Fibroblast of skin of left biceps (primary cell): ENCODE results near the gene TTC39C.
"Not testable (repeated sequence)": the region's sequence is repeated elsewhere in the genome, so short reads cannot be mapped to it uniquely, and the experiment has no call there.

Source experiments
- DNase-seq, 2 experiments: peaks; one replicate each; pipeline ENCODE4 v3.0.0-alpha.2; 2013; ENCODE audit warnings: low read depth in 2 of 2

TTC39C gene

DNA sequence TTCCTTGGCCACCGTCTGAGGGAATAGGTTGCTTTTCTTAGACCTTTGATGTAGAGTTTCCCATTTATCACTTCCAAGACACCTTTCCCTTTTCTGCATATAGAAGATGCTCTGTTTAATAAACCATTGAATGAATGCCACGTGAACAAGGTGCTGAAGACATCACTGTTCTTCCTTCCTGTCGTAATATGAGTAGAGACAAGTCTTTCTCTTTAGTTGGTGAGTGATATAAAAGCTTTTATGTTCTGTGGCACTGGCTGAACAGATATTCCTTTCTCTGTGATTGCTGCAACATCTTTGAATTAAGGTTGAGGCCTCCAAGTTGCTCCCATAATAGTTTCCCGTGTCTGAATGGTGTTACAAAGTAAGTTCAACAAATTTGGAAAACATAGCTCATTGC, 38.7 kb downstream of the TTC39C start:
- DNase-seq, result no peak

GRCh38 chr18:24054130-24054529, 39.6 kb downstream of the TTC39C start:
- peak; percentile 41 to 44 for DNase-seq

GRCh38 chr18:24055009-24055804, 40.7 kb downstream of the TTC39C start:
- no peak for DNase-seq

DNA sequence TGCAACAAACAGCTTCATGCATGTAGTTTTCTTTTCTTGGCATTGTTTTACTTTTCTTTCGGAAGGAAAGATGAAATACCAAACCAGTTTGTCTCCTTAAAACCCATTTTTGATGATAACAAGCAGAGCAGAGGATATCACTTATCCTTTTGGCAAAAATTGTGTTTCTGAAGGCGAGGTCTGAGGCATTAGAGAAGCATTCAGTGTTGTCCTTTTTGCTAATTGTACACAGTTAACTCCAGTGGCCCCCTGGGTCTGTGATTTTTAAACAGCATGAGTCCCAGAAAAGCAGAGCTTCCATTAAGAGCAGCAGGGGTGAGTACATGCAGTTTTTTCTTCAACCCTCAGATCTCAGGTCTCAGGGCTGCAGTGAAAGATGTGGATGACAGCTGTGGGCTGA, 41.3 kb downstream of the TTC39C start:
- no peak for DNase-seq

GRCh38 chr18:24056506-24056905, 42.0 kb downstream of the TTC39C start:
- DNase-seq, result no peak

GRCh38 chr18:24057804-24058203, 43.2 kb downstream of the TTC39C start:
- DNase-seq, result no peak

DNA sequence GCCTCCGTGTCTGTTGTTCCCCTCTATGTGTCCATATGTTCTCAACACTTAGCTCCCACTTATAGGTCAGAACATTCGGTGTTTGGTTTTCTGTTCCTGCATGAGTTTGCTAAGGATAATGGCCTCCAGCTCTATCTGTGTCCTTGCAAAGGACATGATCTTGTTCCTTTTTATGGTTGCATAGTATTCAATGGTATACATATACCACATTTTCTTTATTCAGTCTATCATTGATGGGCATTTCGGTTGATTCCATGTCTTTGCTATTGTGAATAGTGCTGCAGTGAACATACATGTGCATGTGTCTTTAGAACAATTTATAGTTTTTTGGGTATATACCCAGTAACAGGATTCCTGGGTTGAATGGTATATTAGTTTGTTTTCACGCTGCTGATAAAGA, 44.8 kb downstream of the TTC39C start:
- not testable (repeated sequence) for DNase-seq

DNA sequence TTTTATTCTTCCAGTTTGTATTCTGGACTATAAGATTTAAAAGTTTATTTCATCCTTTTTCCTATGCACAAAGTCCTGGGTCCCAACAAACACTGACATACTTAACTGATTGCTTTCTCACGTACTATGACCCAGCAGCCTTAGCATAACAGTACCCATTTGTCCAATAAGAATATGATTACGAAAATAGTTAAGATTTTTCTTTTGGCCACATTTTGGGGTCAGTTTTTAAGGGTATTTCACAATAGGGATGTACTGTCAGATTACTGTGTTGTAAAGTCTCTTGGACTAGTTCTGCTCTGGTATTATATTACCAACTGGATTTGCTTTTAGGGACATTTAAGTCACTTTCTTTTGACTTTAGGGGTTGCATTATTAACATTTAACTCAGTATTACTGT, 46.1 kb downstream of the TTC39C start:
- no peak for DNase-seq

DNA sequence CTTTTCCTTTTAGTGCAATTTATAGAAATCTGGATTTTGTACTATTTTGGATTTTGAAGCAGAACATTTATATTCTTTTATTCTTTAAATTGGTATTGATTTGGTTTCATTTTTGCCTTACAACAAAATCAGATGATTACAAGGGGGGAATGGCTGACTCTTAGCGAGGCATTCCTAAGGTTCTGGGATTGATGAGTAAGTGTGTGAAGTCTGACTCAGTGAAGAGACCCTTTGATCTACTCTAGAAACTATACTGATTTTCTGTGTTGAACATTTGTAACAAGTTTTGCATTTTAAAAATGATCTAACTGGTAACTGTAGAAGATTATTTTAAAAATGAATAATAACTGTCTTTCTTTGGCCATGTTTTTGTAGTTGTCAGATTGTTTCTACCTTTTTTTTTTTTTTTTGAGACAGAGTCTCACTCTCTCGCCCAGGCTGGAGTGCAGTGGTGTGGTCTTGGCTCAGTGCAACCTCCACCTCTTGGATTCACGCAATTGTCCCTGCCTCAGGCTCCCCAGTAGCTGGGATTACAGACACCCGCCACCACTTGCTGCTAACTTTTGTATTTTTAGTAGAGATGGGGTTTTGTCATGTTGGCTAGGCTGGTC, 48.7 kb downstream of the TTC39C start:
- DNase-seq, result peak; percentile 26 to 29

DNA sequence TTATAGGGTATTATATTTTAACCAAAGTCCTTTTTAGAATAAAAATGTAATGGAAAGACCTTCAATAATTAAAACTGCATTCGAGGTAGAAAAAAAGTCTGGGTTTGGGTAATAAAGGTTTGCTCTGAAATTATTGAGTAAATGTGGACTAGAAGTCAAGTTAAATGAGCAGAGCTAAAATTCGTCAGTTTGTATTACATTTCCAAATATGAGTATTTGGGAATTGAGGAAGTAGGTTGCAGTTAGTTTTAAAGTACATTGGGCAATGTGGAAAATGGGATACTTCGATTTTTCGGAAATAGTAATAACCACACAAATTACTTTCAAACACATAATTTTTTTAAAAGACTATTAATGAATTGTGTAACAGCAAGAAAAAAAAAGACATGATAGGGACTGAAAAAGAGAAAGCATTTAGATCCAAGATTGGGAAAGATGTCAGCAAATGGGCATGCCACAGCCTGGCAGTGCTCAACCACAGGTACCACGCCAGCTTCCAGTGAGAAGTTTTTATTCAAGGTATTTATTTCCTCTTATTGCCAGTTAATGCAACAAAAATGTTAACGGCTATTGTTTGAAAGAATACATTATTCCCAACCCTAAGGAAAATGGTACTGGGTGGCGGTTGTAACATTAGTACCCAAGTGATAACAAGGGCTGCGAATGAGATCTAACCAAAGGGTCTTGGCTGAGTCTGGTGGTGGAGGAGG, 50.0 kb downstream of the TTC39C start:
- DNase-seq, result no peak

DNA sequence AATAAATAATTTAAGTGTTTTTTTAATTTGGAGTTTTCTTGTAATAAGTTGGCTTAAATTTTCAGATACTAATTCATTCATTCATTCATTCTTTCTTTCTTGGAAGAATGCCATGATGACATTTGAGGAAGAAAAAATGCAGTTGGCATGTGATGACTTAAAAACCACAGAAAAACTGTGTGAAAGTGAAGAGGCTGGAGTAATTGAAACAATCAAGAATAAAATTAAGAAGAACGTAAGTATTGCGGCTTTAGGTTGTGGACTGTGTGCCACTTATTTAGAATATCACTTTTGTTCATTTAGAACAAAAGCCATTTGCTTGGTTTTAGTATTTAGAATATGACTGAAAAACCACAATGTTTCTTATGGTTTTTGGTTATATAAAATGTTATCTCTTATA, 51.4 kb downstream of the TTC39C start:
- no peak for DNase-seq

DNA sequence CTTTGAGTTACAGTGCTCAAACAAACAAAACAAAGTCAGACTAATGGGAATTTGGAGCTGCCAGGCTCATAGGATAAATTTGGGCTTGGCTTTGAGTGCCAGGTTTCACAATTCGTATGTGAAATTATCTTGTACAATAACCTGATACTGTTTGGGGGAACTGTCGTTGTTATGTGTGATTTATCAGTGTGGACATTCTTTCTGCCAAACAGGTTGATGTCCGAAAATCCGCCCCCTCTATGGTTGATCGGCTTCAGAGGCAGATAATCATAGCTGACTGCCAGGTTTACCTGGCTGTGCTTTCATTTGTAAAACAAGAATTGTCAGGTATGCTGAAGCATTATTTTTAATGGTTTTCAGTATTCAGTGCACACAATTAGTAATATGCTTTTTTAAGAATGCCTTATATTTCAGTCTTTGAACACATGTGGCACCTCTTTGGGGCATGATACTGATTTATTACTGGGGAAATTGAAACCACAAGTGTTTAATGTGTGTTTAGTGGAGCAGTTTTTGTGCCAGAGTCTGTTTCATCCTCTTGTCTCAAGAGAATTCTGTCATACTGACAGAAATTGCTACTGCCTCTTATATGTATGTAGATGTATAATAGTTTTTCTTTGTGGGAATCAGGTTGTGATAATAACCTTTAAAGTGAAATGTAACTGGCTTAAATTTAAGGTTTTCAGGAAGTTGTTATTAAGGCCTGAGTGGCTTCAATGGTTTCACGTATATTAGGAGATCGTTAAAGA, 54.6 kb downstream of the TTC39C start:
- DNase-seq, result no peak

- DNase-seq, result no peak
Observed at GRCh38 chr18:24071029-24071428, 56.5 kb downstream of the TTC39C start.

GRCh38 chr18:24071779-24072178, 57.2 kb downstream of the TTC39C start:
- DNase-seq, result no peak

GRCh38 chr18:24072743-24073142, 58.2 kb downstream of the TTC39C start:
- no peak for DNase-seq

GRCh38 chr18:24073791-24074190, 59.2 kb downstream of the TTC39C start:
- no peak for DNase-seq

DNA sequence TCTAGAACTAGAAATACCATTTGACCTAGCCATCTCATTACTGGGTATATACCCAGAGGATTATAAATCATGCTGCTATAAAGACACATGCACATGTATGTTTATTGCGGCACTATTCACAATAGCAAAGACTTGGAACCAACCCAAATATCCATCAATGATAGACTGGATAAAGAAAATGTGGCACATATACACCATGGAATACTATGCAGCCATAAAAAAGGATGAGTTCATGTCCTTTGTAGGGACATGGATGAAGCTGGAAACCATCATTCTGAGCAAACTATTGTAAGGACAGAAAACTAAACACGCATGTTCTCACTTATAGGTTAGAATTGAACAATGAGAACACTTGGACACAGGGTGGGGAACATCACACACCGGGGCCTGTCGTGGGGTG, 60.2 kb downstream of the TTC39C start:
- DNase-seq, result not testable (repeated sequence)

DNA sequence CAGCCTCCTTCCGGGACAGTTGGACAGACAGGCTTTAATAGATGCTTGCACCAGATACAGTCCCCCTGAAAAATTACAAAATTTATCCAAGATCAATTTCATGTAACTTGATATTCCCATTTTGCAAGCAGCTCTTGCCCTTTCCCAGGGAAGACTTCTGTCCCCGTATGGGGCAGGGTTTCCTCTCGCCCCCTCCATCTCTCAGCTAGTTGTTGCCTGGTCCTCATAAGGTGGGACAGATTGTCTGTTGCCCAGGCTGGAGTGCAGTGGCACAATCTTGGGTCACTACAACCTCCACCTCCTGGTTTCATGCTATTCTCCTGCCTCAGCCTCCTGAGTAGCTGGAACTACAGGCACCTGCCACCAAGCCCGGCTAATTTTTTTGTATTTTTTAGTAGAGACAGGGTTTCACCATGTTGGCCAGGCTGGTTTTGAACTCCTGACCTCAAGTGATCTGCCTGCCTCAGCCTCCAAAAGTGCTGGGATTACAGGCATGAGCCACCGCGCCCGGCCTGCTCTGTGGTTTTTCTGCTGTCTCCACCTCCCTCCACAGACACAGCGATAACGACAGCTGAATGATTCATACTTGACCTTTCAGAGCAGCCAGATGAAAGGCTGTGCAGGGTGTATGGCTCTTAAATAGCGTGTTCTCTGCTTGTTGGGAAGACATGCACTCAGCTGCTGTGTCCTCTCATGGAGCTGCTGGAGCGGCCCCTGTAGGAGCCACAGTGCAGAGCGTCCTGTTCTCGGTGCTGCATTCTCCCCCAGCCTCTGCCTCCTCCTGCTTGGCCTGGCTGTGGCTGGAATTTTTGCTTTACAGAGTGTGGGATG, 61.4 kb downstream of the TTC39C start:
- peak; percentile 80 to 82 for DNase-seq

- no peak for DNase-seq
Observed at GRCh38 chr18:24076950-24077349, 62.4 kb downstream of the TTC39C start.

GRCh38 chr18:24078391-24078790, 63.8 kb downstream of the TTC39C start:
- DNase-seq, result no peak

DNA sequence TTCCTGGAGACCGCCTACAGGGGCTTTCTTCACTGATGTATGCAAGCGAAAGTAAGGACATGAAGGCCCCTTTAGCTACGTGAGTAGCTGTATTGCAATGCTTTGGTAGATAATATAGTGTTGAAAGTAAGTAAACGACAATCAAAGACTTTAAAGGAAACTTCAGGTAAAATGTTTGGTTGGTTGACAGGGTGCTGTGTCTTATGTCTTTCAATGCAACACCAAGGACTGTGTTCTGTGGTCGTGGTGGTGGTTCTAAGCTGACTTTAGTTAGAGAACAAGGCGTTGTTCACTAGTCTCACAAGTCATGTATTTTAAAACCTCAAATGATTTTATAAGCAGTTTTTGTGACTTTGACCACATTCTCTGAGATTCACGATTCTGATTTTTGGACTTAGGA, 66.3 kb downstream of the TTC39C start:
- DNase-seq, result no peak
